Endothelial cell of umbilical vein (primary cell): ENCODE results near the gene SIRT2. TPM values are rescaled to one million over a fixed set of nuclear protein-coding genes. Genes with fewer than 3 reads are reported as not detected.

Experiments used
- BruUV-seq: library from RNA; stranded (reverse); fragments of 400-500 nt; replicated peaks from 2 replicates; lab custom pipeline; 2021; lab: Mats Ljungman, UMichigan
- CTCF ChIA-PET: fragments of 300-600, 350-600 bp; sonication (Branson Sonifier 250); formaldehyde crosslinking; loops from one replicate; lab custom pipeline; 2021; ENCODE audit warnings: antibody characterized with exemption, inconsistent platforms; lab: Charles Lee
- POLR2A ChIA-PET: fragments of 300-600, 350-600 bp; sonication (Branson Sonifier 250); formaldehyde crosslinking; loops from one replicate; lab custom pipeline; 2021; ENCODE audit warnings: antibody characterized with exemption, inconsistent platforms; lab: Charles Lee
- DNase-seq: peaks from one replicate; pipeline ENCODE4 v3.0.0-alpha.2; 2011; ENCODE audit warnings: low read depth, low spot score
- FAIRE-seq: peaks from 2 replicates; lab custom pipeline; 2011; peaks lifted over from hg19 to GRCh38; lab: Jason Lieb, UNC
- H2AFZ ChIP-seq: 2 replicates; pipeline ENCODE4 v1.6.0; 2012; ENCODE audit warnings: low read depth, low read length, control low read depth, inconsistent platforms
- H3K27ac ChIP-seq: 2 replicates; pipeline ENCODE4 v1.5.1; 2011; ENCODE audit warnings: low read depth, mild to moderate bottlenecking, control low read depth, low read length, moderate library complexity; ENCODE audit not compliant: insufficient read depth
- H3K27me3 ChIP-seq, 2 experiments: 2 replicates each; pipeline versions ENCODE4 v1.6.0 to v1.6.1; 2011; ENCODE audit warnings: low read length in 2 of 2, mixed read lengths in 1 of 2; ENCODE audit not compliant: control insufficient read depth in 2 of 2, insufficient read depth in 2 of 2
- H3K36me3 ChIP-seq, 2 experiments: 2 replicates in 1 of 2; 3 replicates in 1 of 2; pipeline ENCODE4 v1.5.1; 2011; ENCODE audit warnings: low read length in 2 of 2, mild to moderate bottlenecking in 1 of 2, moderate library complexity in 1 of 2; ENCODE audit not compliant: control insufficient read depth in 2 of 2, insufficient read depth in 2 of 2; ENCODE audit errors: extremely low read depth in 1 of 2
- H3K4me1 ChIP-seq: 3 replicates; pipeline ENCODE4 v1.5.1; 2011; ENCODE audit warnings: mild to moderate bottlenecking, low read length; ENCODE audit not compliant: control insufficient read depth, insufficient read depth; ENCODE audit errors: extremely low read depth
- H3K4me2 ChIP-seq: 2 replicates; pipeline ENCODE4 v1.6.1; 2011; ENCODE audit warnings: low read length, control low read depth, mixed read lengths; ENCODE audit not compliant: insufficient read depth
- H3K4me3 ChIP-seq, 3 experiments: fragments of 200-600 bp in 1 of 3; sonication (generic), shearing (Covaris generic) in 1 of 3; replicated peaks in 1 of 3; 2 replicates each; pipeline ENCODE4 v1.5.1; 2011 to 2016; ENCODE audit warnings: control low read depth in 3 of 3, low read length in 3 of 3, mild to moderate bottlenecking in 2 of 3, inconsistent platforms in 1 of 3, low read depth in 1 of 3, moderate library complexity in 1 of 3; ENCODE audit not compliant: insufficient read depth in 1 of 3
- H3K79me2 ChIP-seq: 2 replicates; pipeline ENCODE4 v1.6.0; 2012; ENCODE audit warnings: low read length, inconsistent platforms; ENCODE audit not compliant: control insufficient read depth, insufficient read depth
- H3K9ac ChIP-seq: replicated peaks from 2 replicates; pipeline ENCODE3; 2011; ENCODE audit warnings: low read length, control low read depth; ENCODE audit not compliant: insufficient read depth; ENCODE audit errors: extremely low read depth
- H3K9me1 ChIP-seq: replicated peaks from 3 replicates; pipeline ENCODE4 v1.6.0; 2011; ENCODE audit warnings: mild to moderate bottlenecking, low read length; ENCODE audit not compliant: control insufficient read depth, insufficient read depth; ENCODE audit errors: extremely low read depth
- H3K9me3 ChIP-seq: replicated peaks from 2 replicates; pipeline ENCODE4 v1.5.1; 2012; ENCODE audit warnings: low read length, inconsistent platforms; ENCODE audit not compliant: control insufficient read depth, insufficient read depth
- H4K20me1 ChIP-seq: replicated peaks from 2 replicates; pipeline ENCODE3; 2011; ENCODE audit warnings: mild to moderate bottlenecking, low read length; ENCODE audit not compliant: control insufficient read depth, insufficient read depth; ENCODE audit errors: extremely low read depth
- CTCF ChIP-seq, 2 donors: IDR thresholded peaks; 1 replicate in 1 of 2; 2 replicates in 1 of 2; pipeline ENCODE4 v1.5.1; 2011; ENCODE audit warnings: low read length in 2 of 2, mild to moderate bottlenecking in 2 of 2, moderate library complexity in 2 of 2, control low read depth in 1 of 2, inconsistent platforms in 1 of 2, low read depth in 1 of 2; ENCODE audit not compliant: insufficient read depth in 1 of 2; ENCODE audit errors: extremely low read depth in 1 of 2
- EZH2 ChIP-seq: IDR thresholded peaks from 2 replicates; pipeline ENCODE4 v1.6.1; 2012; ENCODE audit warnings: borderline replicate concordance, low read depth, mild to moderate bottlenecking, moderate library complexity, low read length, inconsistent platforms; ENCODE audit not compliant: severe bottlenecking
- FOS ChIP-seq: IDR thresholded peaks from 2 replicates; pipeline ENCODE4 v1.6.1; 2011; ENCODE audit warnings: mild to moderate bottlenecking, low read length, moderate library complexity, borderline replicate concordance; ENCODE audit not compliant: insufficient read depth
- GATA2 ChIP-seq: IDR thresholded peaks from 2 replicates; pipeline ENCODE4 v1.7.0; 2011; ENCODE audit warnings: low read depth, mild to moderate bottlenecking, moderate library complexity, mixed read lengths, low read length; ENCODE audit not compliant: insufficient read length, insufficient read depth
- JUN ChIP-seq: IDR thresholded peaks from 2 replicates; pipeline ENCODE4 v1.6.1; 2011; ENCODE audit warnings: borderline replicate concordance, low read depth; ENCODE audit not compliant: insufficient read length, insufficient read depth
- MAX ChIP-seq: IDR thresholded peaks from 2 replicates; pipeline ENCODE4 v1.6.1; 2011; ENCODE audit not compliant: insufficient read depth, insufficient read length
- MYC ChIP-seq: IDR thresholded peaks from one replicate; pipeline ENCODE4 v1.6.1; 2011; ENCODE audit warnings: mild to moderate bottlenecking, low read depth, low read length
- POLR2A ChIP-seq: IDR thresholded peaks from 2 replicates; pipeline ENCODE4 v1.6.1; 2012; ENCODE audit warnings: low read depth, mild to moderate bottlenecking, control low read depth, low read length
- POLR2AphosphoS5 ChIP-seq: IDR thresholded peaks from 2 replicates; pipeline ENCODE4 v1.6.1; 2012; ENCODE audit warnings: low read depth, mild to moderate bottlenecking, control low read depth, low read length, moderate library complexity; ENCODE audit not compliant: insufficient read depth
- dilution Hi-C: fragments of 300-500 bp; cut with MboI; formaldehyde crosslinking; loops from one replicate; pipeline ENCODE4 v1.15.0; 2019; ENCODE audit warnings: low sequenced_read_pairs; ENCODE audit not compliant: extremely low pct_ligation_motif_present
- intact Hi-C: fragments of 100-400 bp; cut with micrococcal nuclease; formaldehyde crosslinking; loops from one replicate; pipeline ENCODE4 v1.10.0; 2022
- polyA plus RNA-seq, 4 experiments: library from polyadenylated mRNA; depleted of rRNA in 3 of 4; stranded (reverse) in 3 of 4; unstranded in 1 of 4; fragments of >200 nt; gene quantifications; 2 replicates each; pipeline versions ENCODE4 v1.2.1 to v1.2.3, GENCODE V29; 2011 to 2012; ENCODE audit warnings: missing spikeins in 1 of 4
- total RNA-seq: library from RNA; stranded (reverse); gene quantifications from 2 replicates; pipeline ENCODE4 v1.2.3, GENCODE V29; 2021

The SIRT2 gene
- total and polyA plus RNA-seq, 2 donors (not counting 3 experiments of a cell fraction or from before 2014, with no cell fraction given): 47.6 to 72.5 TPM

GRCh38 chr19:38880882-38881609, 18.4 kb downstream of the SIRT2 start:
- H3K4me3 ChIP-seq: no peak overlapping the region
- dilution Hi-C loops: no loop called here
- no peaks in the 10 kb centered on the region for H3K9me3 ChIP-seq
- no peak for FAIRE-seq
- H4K20me1 ChIP-seq: no peaks in the 10 kb centered on the region
- DNase-seq: no peak
- H2AFZ ChIP-seq: no peak overlapping the region
- no peaks in the 10 kb centered on the region for H3K9me1 ChIP-seq
- no TSS peak for BruUV-seq
- H3K4me1 ChIP-seq: peaks cover 13% of the 10 kb centered on the region
- TF ChIP-seq EZH2 (no peak), MYC (no peak), MAX (no peak), GATA2 (no peak)
- H3K36me3 ChIP-seq: peaks cover 0 to 9% of the 10 kb centered on the region in 2 experiments
- H3K27me3 ChIP-seq: no peaks in the 10 kb centered on the region
- intact Hi-C loops: no loop called here
- no peaks in the 10 kb centered on the region for H3K79me2 ChIP-seq
- POLR2A ChIA-PET: no interaction called here
- H3K27ac ChIP-seq: no peak overlapping the region
- H3K9ac ChIP-seq: no peak overlapping the region
- no peak overlapping the region for H3K4me2 ChIP-seq
- CTCF ChIA-PET: no interaction called here

- Histone ChIP-seq H3K4me3 (no peak overlapping the region), H3K79me2 (no peaks in the 10 kb centered on the region), H3K27me3 (no peaks in the 10 kb centered on the region), H3K4me1 (peaks cover 13% of the 10 kb centered on the region), H3K9ac (no peak overlapping the region), H3K9me3 (no peaks in the 10 kb centered on the region), H3K9me1 (no peaks in the 10 kb centered on the region), H3K27ac (no peak overlapping the region), H2AFZ (no peak overlapping the region), H3K4me2 (no peak overlapping the region), H4K20me1 (no peaks in the 10 kb centered on the region), H3K36me3 (peaks cover 0 to 9% of the 10 kb centered on the region in 2 experiments)
- ChIA-PET CTCF (no interaction called here), POLR2A (no interaction called here)
- intact Hi-C loops (no loop called here), dilution Hi-C loops (no loop called here)
- DNase-seq (no peak), FAIRE-seq (no peak)
- BruUV-seq: no TSS peak
- TF ChIP-seq FOS: no peak
- TF ChIP-seq MYC: no peak
- no peak for TF ChIP-seq POLR2AphosphoS5
- TF ChIP-seq POLR2A: no peak
- TF ChIP-seq GATA2: no peak
- no peak for TF ChIP-seq MAX
- TF ChIP-seq CTCF (IDR thresholded peaks at IDR 0.05; ENCODE audit: extremely low read depth in 1 of 2, insufficient read depth in 1 of 2, low read depth in 1 of 2, low read length in 2 of 2): no peak
- TF ChIP-seq JUN: no peak
- TF ChIP-seq EZH2: no peak
Measured at GRCh38 chr19:38880076-38880881, 19.1 kb downstream of the SIRT2 start.
